Measurements from ENCODE around the gene RPS19BP1.

Gene RPS19BP1

GRCh38 chr22:39490966-39491680 lies 41.4 kb downstream of the RPS19BP1 start:
- TF ChIP-seq CTCF (IDR thresholded peaks at IDR 0.05; ENCODE audit: low read depth, low read length, poor library complexity, severe bottlenecking) (no peak), EZH2phosphoT487 (IDR thresholded peaks at IDR 0.05; ENCODE audit: borderline replicate concordance, low read length) (no peak)
- Histone ChIP-seq H4K20me1 (ENCODE audit: control insufficient read depth, insufficient read depth, low read depth, low read length) (no peaks in the 10 kb centered on the region; the same call in 1 of the 2 replicates), H3K36me3 (ENCODE audit: control insufficient read depth, low read length) (peaks cover 29% of the 10 kb centered on the region), H3K4me1 (ENCODE audit: control insufficient read depth, low read length) (peaks cover 37% of the 10 kb centered on the region), H3K27me3 (ENCODE audit: control insufficient read depth, low read length) (no peaks in the 10 kb centered on the region), H3K79me2 (ENCODE audit: control insufficient read depth, low read length) (peaks cover 9% of the 10 kb centered on the region), H3K4me3 (ENCODE audit: low read length) (no peak overlapping the region), H3K9me2 (replicated peaks; ENCODE audit: control insufficient read depth, low read length) (no peaks in the 10 kb centered on the region), H3K27ac (ENCODE audit: low read depth, low read length) (no peak overlapping the region), H3K9me3 (ENCODE audit: control insufficient read depth, insufficient read depth, low read length) (no peaks in the 10 kb centered on the region), H3F3A (ENCODE audit: control insufficient read depth, insufficient read depth) (peaks cover 10% of the 10 kb centered on the region; the same call in 1 of the 2 replicates), H3K4me2 (ENCODE audit: low read length) (no peak overlapping the region; the same call in 1 of the 2 replicates)

GRCh38 chr22:39490135-39490798 lies 42.3 kb downstream of the RPS19BP1 start:
- Histone ChIP-seq H3K27ac (ENCODE audit: low read depth, low read length) (peak overlapping the region; percentile 45), H3K4me2 (ENCODE audit: low read length) (peak overlapping the region; percentile 42)

More at GRCh38 chr22:39490135-39490798, 42.3 kb downstream of the RPS19BP1 start:
- no peaks in the 10 kb centered on the region for H3K27me3 ChIP-seq (ENCODE audit: control insufficient read depth, low read length)
- H3K9me2 ChIP-seq (replicated peaks; ENCODE audit: control insufficient read depth, low read length): no peaks in the 10 kb centered on the region
- H3K79me2 ChIP-seq (ENCODE audit: control insufficient read depth, low read length): peaks cover 9% of the 10 kb centered on the region
- H3F3A ChIP-seq (ENCODE audit: control insufficient read depth, insufficient read depth): peaks cover 8% of the 10 kb centered on the region; the same call in 1 of the 2 replicates
- H3K36me3 ChIP-seq (ENCODE audit: control insufficient read depth, low read length): peaks cover 29% of the 10 kb centered on the region
- H3K4me3 ChIP-seq (ENCODE audit: low read length): peak overlapping the region; percentile 18; the same call in 1 of the 2 replicates
- no peaks in the 10 kb centered on the region; the same call in 1 of the 2 replicates for H4K20me1 ChIP-seq (ENCODE audit: control insufficient read depth, insufficient read depth, low read depth, low read length)
- no peaks in the 10 kb centered on the region for H3K9me3 ChIP-seq (ENCODE audit: control insufficient read depth, insufficient read depth, low read length)
- peaks cover 28% of the 10 kb centered on the region for H3K4me1 ChIP-seq (ENCODE audit: control insufficient read depth, low read length)
- TF ChIP-seq EZH2phosphoT487 (IDR thresholded peaks at IDR 0.05; ENCODE audit: borderline replicate concordance, low read length) (no peak), CTCF (IDR thresholded peaks at IDR 0.05; ENCODE audit: low read depth, low read length, poor library complexity, severe bottlenecking) (no peak)

Data from DOHH2 (cell line).